ENCODE results near the gene SLIT3. TPM values are rescaled to one million over a fixed set of nuclear protein-coding genes. Genes with fewer than 3 reads are reported as not detected.

The SLIT3 gene
- total and polyA plus RNA-seq, 2 experiments from 2014 or later = 0.59 to 0.71 TPM

- no peak for TF ChIP-seq STAT1 (IDR thresholded peaks at IDR 0.05; ENCODE audit: unreplicated experiment)
Observed at GRCh38 chr5:169013846-169014245, 287.1 kb downstream of the SLIT3 start (continued).

- H3K27me3 ChIP-seq (ENCODE audit: insufficient read depth) = no peaks in the 10 kb centered on the region
- H3K27ac ChIP-seq (ENCODE audit: low read depth) = 0 out of 2 replicates have a peak overlapping the region, but pooled peaks have one; percentile 23
- Mint-ChIP-seq H3K36me3 (ENCODE audit: low read depth) (no peaks in the 10 kb centered on the region), H3K4me3 (no peak overlapping the region; the same call in 2 of the 3 replicates), H3K9me3 (no peaks in the 10 kb centered on the region), H3K27me3 (ENCODE audit: insufficient read depth, low read depth, poor library complexity) (peaks cover 5% of the 10 kb centered on the region), H3K4me1 (peaks cover 29% of the 10 kb centered on the region), H3K27ac (no peak overlapping the region)
- H3F3A ChIP-seq (replicated peaks; ENCODE audit: low read depth) = no peaks in the 10 kb centered on the region
- DNase-seq (ENCODE audit: low spot score) (peak; percentile 41), ATAC-seq (peak; percentile 76)
- no peaks in the 10 kb centered on the region for H4K20me1 ChIP-seq (replicated peaks; ENCODE audit: insufficient read depth)
- peaks cover 20% of the 10 kb centered on the region for H3K4me1 ChIP-seq (ENCODE audit: insufficient read depth)
- H3K9me2 ChIP-seq (ENCODE audit: insufficient read depth) = no peaks in the 10 kb centered on the region
- peak overlapping the region; percentile 73 for H2AFZ ChIP-seq
- peak overlapping the region; percentile 2; the same call in 1 of the 2 replicates for H3K4me3 ChIP-seq
- TF ChIP-seq JUNB (IDR thresholded peaks at IDR 0.05; ENCODE audit: unreplicated experiment) (no peak), CREB1 (CRISPR knock-in tag; IDR thresholded peaks at IDR 0.05; ENCODE audit: low read depth) (no peak), ZNF462 (CRISPR knock-in tag; IDR thresholded peaks at IDR 0.05) (no peak), EZH2 (IDR thresholded peaks at IDR 0.05; ENCODE audit: low read depth, unreplicated experiment) (no peak), ZNF331 (CRISPR knock-in tag; IDR thresholded peaks at IDR 0.05; ENCODE audit: low read depth) (no peak), ETS1 (IDR thresholded peaks at IDR 0.05) (no peak), EZH2phosphoT487 (IDR thresholded peaks at IDR 0.05; ENCODE audit: unreplicated experiment) (no peak), POLR2AphosphoS5 (IDR thresholded peaks at IDR 0.05; ENCODE audit: low read depth) (no peak), NANOG (IDR thresholded peaks at IDR 0.05; ENCODE audit: borderline replicate concordance) (no peak), CTCF (conservative IDR thresholded peaks at IDR 0.05; ENCODE audit: low read depth in 2 of 2) (no peak)
- H3K36me3 ChIP-seq (ENCODE audit: insufficient read depth) = no peaks in the 10 kb centered on the region
- H3K79me2 ChIP-seq (replicated peaks; ENCODE audit: insufficient read depth) = no peaks in the 10 kb centered on the region
- peak overlapping the region; percentile 79 for H3K4me2 ChIP-seq
Observed at GRCh38 chr5:169013208-169013728, 287.7 kb downstream of the SLIT3 start.

Data from GM23338 (cell line).